ENCODE results near the gene PLAAT1.

Gene PLAAT1

GRCh38 chr3:193225302-193226125 lies 15.5 kb upstream of the PLAAT1 start:
- Histone ChIP-seq H3K4me2 (ENCODE audit: low read length) (no peak overlapping the region), H3K4me1 (no peaks in the 10 kb centered on the region), H3K9me3 (ENCODE audit: control insufficient read depth, low read length) (no peaks in the 10 kb centered on the region), H3K4me3 (ENCODE audit: low read depth, low read length) (no peak overlapping the region), H3K27ac (no peak overlapping the region), H3K79me2 (no peaks in the 10 kb centered on the region), H3K36me3 (ENCODE audit: control insufficient read depth, insufficient read depth, low read length) (no peaks in the 10 kb centered on the region), H3K9ac (no peak overlapping the region), H2AFZ (no peak overlapping the region), H3K27me3 (ENCODE audit: control insufficient read depth, insufficient read depth, low read length) (no peaks in the 10 kb centered on the region)
- TF ChIP-seq CTCF (IDR thresholded peaks at IDR 0.05), result no peak

GRCh38 chr3:193228206-193228605 lies 12.8 kb upstream of the PLAAT1 start:
- Histone ChIP-seq H3K4me1 (no peaks in the 10 kb centered on the region), H3K27me3 (ENCODE audit: control insufficient read depth, insufficient read depth, low read length) (no peaks in the 10 kb centered on the region), H3K9ac (no peak overlapping the region), H3K27ac (no peak overlapping the region), H2AFZ (no peak overlapping the region), H3K4me2 (ENCODE audit: low read length) (no peak overlapping the region), H3K36me3 (ENCODE audit: control insufficient read depth, insufficient read depth, low read length) (no peaks in the 10 kb centered on the region), H3K79me2 (no peaks in the 10 kb centered on the region), H3K4me3 (ENCODE audit: low read depth, low read length) (no peak overlapping the region), H3K9me3 (ENCODE audit: control insufficient read depth, low read length) (no peaks in the 10 kb centered on the region)
- no peak for TF ChIP-seq CTCF (IDR thresholded peaks at IDR 0.05)

GRCh38 chr3:193229851-193230420 lies 11.1 kb upstream of the PLAAT1 start:
- H3K4me2 ChIP-seq (ENCODE audit: low read length), result no peak overlapping the region
- no peak for TF ChIP-seq CTCF (IDR thresholded peaks at IDR 0.05)
- no peaks in the 10 kb centered on the region for H3K36me3 ChIP-seq (ENCODE audit: control insufficient read depth, insufficient read depth, low read length)
- no peaks in the 10 kb centered on the region for H3K27me3 ChIP-seq (ENCODE audit: control insufficient read depth, insufficient read depth, low read length)
- no peaks in the 10 kb centered on the region for H3K9me3 ChIP-seq (ENCODE audit: control insufficient read depth, low read length)
- no peak overlapping the region for H3K4me3 ChIP-seq (ENCODE audit: low read depth, low read length)
- H3K4me1 ChIP-seq, result no peaks in the 10 kb centered on the region
- H3K27ac ChIP-seq, result no peak overlapping the region
- H3K9ac ChIP-seq, result no peak overlapping the region
- H2AFZ ChIP-seq, result no peak overlapping the region
- no peaks in the 10 kb centered on the region for H3K79me2 ChIP-seq

GRCh38 chr3:193230610-193231009 lies 10.4 kb upstream of the PLAAT1 start:
- Histone ChIP-seq H3K27ac (no peak overlapping the region), H3K79me2 (no peaks in the 10 kb centered on the region), H3K27me3 (ENCODE audit: control insufficient read depth, insufficient read depth, low read length) (no peaks in the 10 kb centered on the region), H3K4me1 (no peaks in the 10 kb centered on the region), H3K4me2 (ENCODE audit: low read length) (no peak overlapping the region), H3K9ac (no peak overlapping the region), H2AFZ (no peak overlapping the region), H3K4me3 (ENCODE audit: low read depth, low read length) (no peak overlapping the region), H3K36me3 (ENCODE audit: control insufficient read depth, insufficient read depth, low read length) (no peaks in the 10 kb centered on the region), H3K9me3 (ENCODE audit: control insufficient read depth, low read length) (no peaks in the 10 kb centered on the region)
- no peak for TF ChIP-seq CTCF (IDR thresholded peaks at IDR 0.05)
